Brain microvascular endothelial cell (primary cell): ENCODE data around the gene ADGRE3.
"Not testable (repeated sequence)": the region's sequence is repeated elsewhere in the genome, so short reads cannot be mapped to it uniquely, and the experiment has no call there.

Source experiments
- DNase-seq: peaks from one replicate; pipeline ENCODE4 v3.0.0-alpha.2; 2020
- H3K27ac ChIP-seq: fragments of 250-450 bp; sonication (Bioruptor Pico); 2 replicates; pipeline ENCODE4 v1.5.1; 2020; ENCODE audit warnings: mild to moderate bottlenecking, moderate library complexity
- H3K27me3 ChIP-seq: fragments of 250-450 bp; sonication (Bioruptor Pico); replicated peaks from 2 replicates; pipeline ENCODE4 v1.5.1; 2020; ENCODE audit warnings: mild to moderate bottlenecking
- H3K36me3 ChIP-seq: fragments of 250-450 bp; sonication (Bioruptor Pico); replicated peaks from 2 replicates; pipeline ENCODE4 v1.5.1; 2020; ENCODE audit warnings: mild to moderate bottlenecking
- H3K4me3 ChIP-seq: 2 replicates; pipeline ENCODE4 v1.5.1; 2011; ENCODE audit warnings: low read depth, mild to moderate bottlenecking, control low read depth, low read length, moderate library complexity
- in situ Hi-C: cut with HindIII; loops from 2 replicates; pipeline ENCODE4 v1.10.0; 2017; ENCODE audit warnings: low sequenced_read_pairs, low pct_ligation_motif_present
- TF ChIP-seq, protein P1 (sequence below): IDR thresholded peaks from 2 replicates; pipeline ENCODE4 v1.5.1; 2011; ENCODE audit warnings: low read depth, mild to moderate bottlenecking, moderate library complexity, low read length, control low read depth, inconsistent platforms; ENCODE audit errors: missing control alignments

ADGRE3 gene

DNA sequence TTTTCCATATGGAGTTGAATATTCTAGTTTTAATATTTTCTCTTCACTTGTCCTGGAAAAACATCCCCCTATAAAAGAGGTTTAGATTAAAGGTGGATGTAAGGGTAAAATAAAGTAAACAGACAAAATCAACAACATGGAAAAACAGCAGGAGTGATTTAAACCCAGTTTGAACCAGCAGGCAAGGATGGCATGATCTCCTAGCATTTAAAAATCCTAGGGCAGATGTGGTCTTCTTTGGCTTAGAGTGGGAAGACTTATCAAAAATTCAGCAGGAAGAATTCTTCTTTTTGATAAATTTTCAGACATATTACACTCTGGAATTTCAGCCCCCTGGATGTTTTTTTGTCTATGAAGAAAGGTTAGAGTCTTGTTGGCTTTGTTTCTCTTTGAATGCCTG, 55.2 kb downstream of the ADGRE3 start:
- TF ChIP-seq, protein P1, sequence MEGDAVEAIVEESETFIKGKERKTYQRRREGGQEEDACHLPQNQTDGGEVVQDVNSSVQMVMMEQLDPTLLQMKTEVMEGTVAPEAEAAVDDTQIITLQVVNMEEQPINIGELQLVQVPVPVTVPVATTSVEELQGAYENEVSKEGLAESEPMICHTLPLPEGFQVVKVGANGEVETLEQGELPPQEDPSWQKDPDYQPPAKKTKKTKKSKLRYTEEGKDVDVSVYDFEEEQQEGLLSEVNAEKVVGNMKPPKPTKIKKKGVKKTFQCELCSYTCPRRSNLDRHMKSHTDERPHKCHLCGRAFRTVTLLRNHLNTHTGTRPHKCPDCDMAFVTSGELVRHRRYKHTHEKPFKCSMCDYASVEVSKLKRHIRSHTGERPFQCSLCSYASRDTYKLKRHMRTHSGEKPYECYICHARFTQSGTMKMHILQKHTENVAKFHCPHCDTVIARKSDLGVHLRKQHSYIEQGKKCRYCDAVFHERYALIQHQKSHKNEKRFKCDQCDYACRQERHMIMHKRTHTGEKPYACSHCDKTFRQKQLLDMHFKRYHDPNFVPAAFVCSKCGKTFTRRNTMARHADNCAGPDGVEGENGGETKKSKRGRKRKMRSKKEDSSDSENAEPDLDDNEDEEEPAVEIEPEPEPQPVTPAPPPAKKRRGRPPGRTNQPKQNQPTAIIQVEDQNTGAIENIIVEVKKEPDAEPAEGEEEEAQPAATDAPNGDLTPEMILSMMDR = no peak
- Histone ChIP-seq H3K27ac (no peak overlapping the region), H3K4me3 (no peak overlapping the region), H3K27me3 (no peaks in the 10 kb centered on the region), H3K36me3 (no peaks in the 10 kb centered on the region)
- in situ Hi-C loops = no loop called here
- no peak for DNase-seq

DNA sequence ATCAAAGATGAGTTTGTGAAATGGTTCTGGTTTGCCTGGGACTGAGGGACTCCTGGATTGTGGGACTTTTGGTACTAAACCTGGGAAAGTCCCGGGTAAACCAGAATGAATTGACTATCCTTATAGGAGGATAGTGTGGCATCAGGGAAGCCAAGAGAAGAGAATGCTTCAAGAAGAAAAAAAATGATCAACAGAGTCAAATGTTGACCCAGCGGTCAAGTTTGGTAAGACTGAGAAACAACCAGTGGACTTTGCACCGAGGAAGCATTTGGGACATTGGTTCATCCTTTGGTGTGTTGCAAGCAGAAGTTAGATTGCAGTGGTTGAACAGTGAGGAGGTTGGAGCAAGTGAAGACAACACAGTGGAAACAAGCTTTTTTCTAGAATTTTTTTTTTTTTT, 58.2 kb downstream of the ADGRE3 start:
- Histone ChIP-seq H3K27me3 (no peaks in the 10 kb centered on the region), H3K4me3 (no peak overlapping the region), H3K27ac (no peak overlapping the region), H3K36me3 (no peaks in the 10 kb centered on the region)
- TF ChIP-seq, protein P1 = no peak
- in situ Hi-C loops = no loop called here
- no peak for DNase-seq

DNA sequence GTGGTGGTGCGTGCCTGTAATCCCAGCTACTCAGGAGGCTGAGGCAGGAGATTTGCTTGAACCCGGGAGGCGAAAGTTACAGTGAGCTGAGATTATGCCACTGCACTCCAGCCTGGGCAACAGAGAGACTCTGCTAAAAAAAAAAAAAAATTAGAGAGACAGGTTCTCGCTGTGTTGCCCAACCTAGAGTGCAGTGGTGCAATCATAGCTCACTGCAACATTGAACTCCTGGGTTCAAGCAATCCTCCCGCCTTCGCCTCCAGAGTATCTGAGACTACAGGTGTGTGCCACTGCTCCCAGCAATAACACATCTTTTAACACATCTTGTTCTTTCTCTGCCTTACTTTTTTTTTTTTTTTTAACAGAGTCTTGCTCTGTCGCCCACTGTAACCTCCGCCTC, 59.0 kb downstream of the ADGRE3 start:
- in situ Hi-C loops = no loop called here
- TF ChIP-seq, protein P1 = no peak

DNA sequence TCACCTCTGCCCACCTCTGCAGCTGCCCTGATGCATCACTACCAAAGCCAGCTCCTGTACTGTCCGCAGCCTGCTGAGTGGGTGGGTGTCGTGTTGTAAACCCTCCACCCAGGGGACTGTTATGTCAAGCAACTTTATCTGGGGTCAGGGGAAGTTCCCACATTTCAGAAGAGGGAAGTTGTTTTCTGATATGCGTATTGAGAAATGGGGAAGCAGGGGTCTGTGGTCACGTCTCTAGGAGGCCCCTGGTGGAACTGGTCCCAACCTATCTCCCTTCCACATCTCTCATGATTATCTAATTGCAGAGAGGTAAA, 60.6 kb downstream of the ADGRE3 start:
- TF ChIP-seq, protein P1 = no peak
- in situ Hi-C loops = no loop called here
- Histone ChIP-seq H3K27me3 (no peaks in the 10 kb centered on the region), H3K27ac (no peak overlapping the region), H3K4me3 (no peak overlapping the region), H3K36me3 (no peaks in the 10 kb centered on the region)
- DNase-seq = no peak

More for the DNA sequence above, 59.0 kb downstream of the ADGRE3 start:
- no peak for DNase-seq
- Histone ChIP-seq H3K27ac (no peak overlapping the region), H3K4me3 (no peak overlapping the region), H3K36me3 (no peaks in the 10 kb centered on the region), H3K27me3 (no peaks in the 10 kb centered on the region)

DNA sequence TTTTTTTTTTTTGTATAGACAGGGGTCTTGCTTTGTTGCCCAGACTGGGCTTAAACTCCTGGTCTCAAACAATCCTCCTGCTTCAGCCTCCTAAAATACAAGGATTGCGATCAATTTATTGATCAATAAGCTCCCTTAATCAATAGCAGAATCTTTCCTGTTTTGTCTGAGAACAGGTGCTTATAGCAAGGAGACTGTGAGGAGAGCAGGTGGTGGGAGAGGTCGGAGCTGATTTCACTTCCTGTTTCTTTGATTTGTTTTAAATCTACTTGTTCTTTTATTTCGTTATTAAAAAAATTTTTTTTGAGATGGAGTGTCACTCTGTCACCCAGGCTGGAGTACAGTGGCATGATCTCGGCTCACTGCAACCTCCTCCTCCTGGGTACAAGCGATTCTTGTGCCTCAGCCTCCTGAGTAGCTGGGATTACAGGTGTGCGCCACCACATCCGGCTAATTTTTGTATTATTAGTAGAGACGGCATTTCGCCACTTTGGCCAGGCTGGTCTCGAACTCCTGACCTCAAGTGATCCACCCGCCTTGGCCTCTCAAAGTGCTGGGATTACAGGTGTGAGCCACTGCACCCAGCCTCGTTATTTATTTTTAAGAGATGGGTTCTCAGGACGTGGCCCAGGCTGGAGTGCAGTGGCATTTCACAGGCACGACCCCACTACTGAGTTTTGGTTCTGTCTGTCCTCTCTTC, 61.1 kb downstream of the ADGRE3 start:
- H3K27ac ChIP-seq, in situ Hi-C loops, DNase-seq, H3K36me3 ChIP-seq, H3K4me3 ChIP-seq, H3K27me3 ChIP-seq: not testable (repeated sequence)

DNA sequence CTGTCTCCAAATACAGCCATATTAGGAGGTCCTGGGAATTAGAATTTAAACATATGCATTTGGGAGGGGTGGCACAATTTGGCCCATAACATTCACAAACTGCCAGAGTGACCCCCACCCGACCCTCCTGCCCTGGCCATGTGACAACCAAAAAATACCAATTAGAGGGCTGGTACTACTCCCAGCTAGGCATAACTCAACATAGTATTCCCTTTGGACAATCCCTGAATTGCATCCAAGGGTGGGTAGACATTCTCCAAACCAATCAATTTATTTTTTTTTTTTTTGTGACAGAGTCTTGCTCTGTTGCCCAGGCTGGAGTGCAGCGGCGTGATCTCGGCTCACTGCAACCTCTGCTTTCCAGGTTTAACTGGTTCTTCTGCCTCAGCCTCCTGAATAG, 62.0 kb downstream of the ADGRE3 start:
- TF ChIP-seq, protein P1 = no peak
- DNase-seq = no peak
- H3K27ac ChIP-seq = no peak overlapping the region
- H3K4me3 ChIP-seq = no peak overlapping the region
- no peaks in the 10 kb centered on the region for H3K27me3 ChIP-seq
- no peaks in the 10 kb centered on the region for H3K36me3 ChIP-seq
- in situ Hi-C loops = no loop called here

DNA sequence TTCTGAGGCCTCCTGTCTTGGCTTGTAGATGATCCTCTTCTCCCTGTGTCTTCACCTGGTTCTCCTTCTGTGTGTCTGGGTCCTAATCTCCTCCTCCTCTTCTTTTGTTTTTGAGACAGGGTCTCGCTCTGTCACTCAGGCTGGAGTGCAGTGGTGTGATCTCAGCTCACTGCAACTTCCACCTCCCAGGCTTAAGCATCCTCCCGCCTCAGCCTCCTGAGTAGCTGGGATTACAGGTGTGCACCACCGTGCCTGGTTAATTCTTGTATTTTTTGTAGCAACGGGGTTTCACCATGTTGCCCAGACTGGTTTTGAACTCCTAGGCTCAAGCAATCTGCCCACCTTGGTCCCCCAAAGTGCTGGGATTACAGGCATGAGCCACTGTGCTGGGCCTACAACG, 62.4 kb downstream of the ADGRE3 start:
- H3K27ac ChIP-seq, DNase-seq, in situ Hi-C loops, H3K4me3 ChIP-seq, H3K36me3 ChIP-seq, H3K27me3 ChIP-seq: not testable (repeated sequence)
